Stimulated activated naive CD4-positive, alpha-beta T cell treated with Interleukin-2 at 50 U/mL for 16 hours (primary cell): ENCODE results near the gene VAC14.
A peak's percentile ranks its signal among the peaks of the same experiment; 100 is the strongest.
"Not testable (repeated sequence)": the region's sequence is repeated elsewhere in the genome, so short reads cannot be mapped to it uniquely, and the experiment has no call there.

Experiments
- DNase-seq: peaks from one replicate; lab custom pipeline; 2025; lab: John Stamatoyannopoulos, UW

Gene VAC14

GRCh38 chr16:70743791-70744190 lies 57.2 kb downstream of the VAC14 start:
- DNase-seq, result no peak

- not testable (repeated sequence) for DNase-seq
Observed at GRCh38 chr16:70742967-70743366, 58.0 kb downstream of the VAC14 start.

- DNase-seq, result no peak
Observed at GRCh38 chr16:70741783-70742125, 59.2 kb downstream of the VAC14 start.

GRCh38 chr16:70740914-70741782 lies 59.8 kb downstream of the VAC14 start:
- no peak for DNase-seq

- no peak for DNase-seq
Observed at GRCh38 chr16:70740174-70740913, 60.6 kb downstream of the VAC14 start.

- no peak for DNase-seq
Observed at GRCh38 chr16:70739389-70739788, 61.6 kb downstream of the VAC14 start.

GRCh38 chr16:70738083-70738977 lies 62.6 kb downstream of the VAC14 start:
- DNase-seq, result no peak

GRCh38 chr16:70737377-70738082 lies 63.4 kb downstream of the VAC14 start:
- peak; percentile 54 for DNase-seq

- no peak for DNase-seq
Observed at GRCh38 chr16:70736465-70737376, 64.2 kb downstream of the VAC14 start.

GRCh38 chr16:70735141-70735979 lies 65.6 kb downstream of the VAC14 start:
- DNase-seq, result no peak

GRCh38 chr16:70734522-70735095 lies 66.3 kb downstream of the VAC14 start:
- DNase-seq, result no peak

- DNase-seq, result no peak
Observed at GRCh38 chr16:70730944-70731343, 70.0 kb downstream of the VAC14 start.

GRCh38 chr16:70730031-70730430 lies 70.9 kb downstream of the VAC14 start:
- DNase-seq, result no peak

- DNase-seq, result no peak
Observed at GRCh38 chr16:70729292-70729691, 71.7 kb downstream of the VAC14 start.

- DNase-seq, result no peak
Observed at GRCh38 chr16:70728150-70728549, 72.8 kb downstream of the VAC14 start.

GRCh38 chr16:70726892-70727361 lies 74.0 kb downstream of the VAC14 start:
- DNase-seq, result no peak

GRCh38 chr16:70725912-70726828 lies 74.8 kb downstream of the VAC14 start:
- no peak for DNase-seq
